ENCODE data around the gene DEUP1.

- TF ChIP-seq EZH2phosphoT487 (conservative IDR thresholded peaks at IDR 0.05; ENCODE audit: low read length), result no peak
- no peak for TF ChIP-seq CTCF (IDR thresholded peaks at IDR 0.05; ENCODE audit: insufficient read depth, low read length, poor library complexity, severe bottlenecking)
Observed at GRCh38 chr11:93329936-93330445, 551 bp upstream of the DEUP1 start.
